GM12872 (cell line): Measurements from ENCODE around the gene PLA1A.

Source experiments
- TF ChIP-seq, protein P1 (sequence below): IDR thresholded peaks from 3 replicates; pipeline ENCODE4 v1.5.1; 2011; ENCODE audit warnings: low read depth, mild to moderate bottlenecking, low read length, moderate library complexity; ENCODE audit not compliant: insufficient read depth

Gene PLA1A

DNA sequence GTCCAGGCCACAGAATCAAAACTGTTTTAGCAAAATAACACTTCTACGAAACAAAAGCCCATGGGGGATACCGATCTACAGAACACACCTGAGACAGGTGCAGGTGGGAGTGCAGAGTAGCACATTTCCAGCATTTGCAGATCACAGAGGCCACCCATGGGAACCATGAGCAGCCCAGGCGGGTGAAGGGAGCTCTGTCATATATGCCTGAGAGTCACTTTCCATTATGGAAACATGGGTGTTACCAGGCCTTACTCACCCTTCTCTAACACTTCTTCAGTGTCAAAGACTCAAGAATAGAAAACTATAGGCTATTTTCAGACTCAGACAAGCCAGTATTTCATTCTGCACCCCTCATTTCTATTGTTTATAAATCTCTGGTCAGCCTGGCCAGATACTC is 3.5 kb downstream of the PLA1A start:
- TF ChIP-seq, protein P1, sequence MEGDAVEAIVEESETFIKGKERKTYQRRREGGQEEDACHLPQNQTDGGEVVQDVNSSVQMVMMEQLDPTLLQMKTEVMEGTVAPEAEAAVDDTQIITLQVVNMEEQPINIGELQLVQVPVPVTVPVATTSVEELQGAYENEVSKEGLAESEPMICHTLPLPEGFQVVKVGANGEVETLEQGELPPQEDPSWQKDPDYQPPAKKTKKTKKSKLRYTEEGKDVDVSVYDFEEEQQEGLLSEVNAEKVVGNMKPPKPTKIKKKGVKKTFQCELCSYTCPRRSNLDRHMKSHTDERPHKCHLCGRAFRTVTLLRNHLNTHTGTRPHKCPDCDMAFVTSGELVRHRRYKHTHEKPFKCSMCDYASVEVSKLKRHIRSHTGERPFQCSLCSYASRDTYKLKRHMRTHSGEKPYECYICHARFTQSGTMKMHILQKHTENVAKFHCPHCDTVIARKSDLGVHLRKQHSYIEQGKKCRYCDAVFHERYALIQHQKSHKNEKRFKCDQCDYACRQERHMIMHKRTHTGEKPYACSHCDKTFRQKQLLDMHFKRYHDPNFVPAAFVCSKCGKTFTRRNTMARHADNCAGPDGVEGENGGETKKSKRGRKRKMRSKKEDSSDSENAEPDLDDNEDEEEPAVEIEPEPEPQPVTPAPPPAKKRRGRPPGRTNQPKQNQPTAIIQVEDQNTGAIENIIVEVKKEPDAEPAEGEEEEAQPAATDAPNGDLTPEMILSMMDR = no peak

DNA sequence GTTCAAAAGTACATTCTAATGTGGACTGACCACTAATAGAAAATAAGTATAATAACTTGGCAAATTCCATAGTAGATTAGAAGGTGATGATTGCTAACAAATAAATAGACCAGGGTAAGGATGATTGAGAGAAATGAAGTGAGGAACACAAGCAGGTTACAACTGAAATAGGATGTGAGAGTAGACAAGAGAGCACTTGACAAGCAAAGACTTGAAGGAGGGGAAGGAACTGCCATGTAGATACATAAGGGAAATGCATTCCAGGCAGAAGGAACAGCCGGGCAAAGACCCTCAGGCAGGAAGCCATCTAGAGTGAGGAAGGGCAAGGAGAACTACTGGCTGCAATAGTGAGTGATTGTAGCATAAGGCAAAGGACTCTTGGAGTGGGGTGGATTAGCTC is 5.0 kb downstream of the PLA1A start:
- TF ChIP-seq, protein P1 = no peak

DNA sequence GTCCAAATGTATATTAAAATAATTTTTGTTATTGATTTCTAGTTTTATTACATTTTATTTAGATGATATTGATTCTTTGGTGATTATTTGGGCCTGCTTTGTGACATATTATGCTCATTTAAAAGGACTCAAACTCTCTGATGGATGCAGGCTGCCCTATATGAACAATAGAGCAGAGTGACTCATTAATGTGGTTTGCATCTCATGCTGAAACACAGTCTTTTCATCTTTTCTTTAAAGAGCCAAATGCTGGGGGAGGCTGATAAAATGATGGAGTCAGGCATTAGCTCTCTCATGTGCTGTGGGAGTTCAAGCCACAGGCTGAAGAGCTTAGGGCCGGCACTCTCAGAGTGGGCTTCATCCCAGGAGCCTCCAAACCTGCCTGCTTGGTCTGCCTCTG is 7.2 kb downstream of the PLA1A start:
- TF ChIP-seq, protein P1 = no peak

DNA sequence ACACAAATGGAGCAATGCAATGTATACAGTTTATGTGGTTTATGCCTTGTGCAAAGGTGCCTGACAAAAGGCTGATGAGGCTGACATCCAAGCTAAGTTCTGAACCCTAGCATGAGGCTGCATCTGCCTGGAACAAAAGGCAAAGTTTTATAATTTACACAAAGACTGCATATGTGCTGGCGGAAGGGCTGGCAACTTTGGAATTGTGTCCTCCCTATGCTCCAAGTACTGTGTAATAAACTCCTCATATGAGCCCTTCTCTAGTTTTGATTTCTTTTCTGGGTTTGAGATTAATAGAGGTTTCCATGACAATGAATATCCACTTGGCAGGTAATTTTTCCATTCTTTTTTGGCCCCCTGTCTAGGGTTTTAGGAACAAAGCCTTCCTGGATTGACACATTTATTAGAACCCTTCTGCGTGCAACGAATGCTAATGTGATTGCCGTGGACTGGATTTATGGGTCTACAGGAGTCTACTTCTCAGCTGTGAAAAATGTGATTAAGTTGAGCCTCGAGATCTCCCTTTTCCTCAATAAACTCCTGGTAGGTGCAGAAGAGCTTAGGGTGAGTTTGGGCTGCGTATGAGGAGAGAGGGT is 10.8 kb downstream of the PLA1A start:
- TF ChIP-seq, protein P1 = no peak

DNA sequence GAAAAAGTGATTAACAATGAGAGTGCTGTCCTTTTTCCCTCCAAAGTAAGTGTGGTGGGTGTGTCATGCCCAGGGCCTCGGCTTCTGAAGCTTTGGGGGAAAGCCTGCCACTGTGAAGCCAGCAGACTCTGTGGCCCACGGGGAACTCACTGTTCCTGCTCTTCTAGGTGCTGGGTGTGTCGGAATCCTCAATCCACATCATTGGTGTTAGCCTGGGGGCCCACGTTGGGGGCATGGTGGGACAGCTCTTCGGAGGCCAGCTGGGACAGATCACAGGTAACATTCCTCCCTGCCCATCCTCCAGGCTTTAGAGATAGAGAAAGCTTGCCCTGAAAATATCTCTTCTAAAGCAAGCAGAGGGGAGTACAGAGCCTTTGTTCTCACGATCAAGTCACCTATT is 11.6 kb downstream of the PLA1A start:
- TF ChIP-seq, protein P1 = no peak

DNA sequence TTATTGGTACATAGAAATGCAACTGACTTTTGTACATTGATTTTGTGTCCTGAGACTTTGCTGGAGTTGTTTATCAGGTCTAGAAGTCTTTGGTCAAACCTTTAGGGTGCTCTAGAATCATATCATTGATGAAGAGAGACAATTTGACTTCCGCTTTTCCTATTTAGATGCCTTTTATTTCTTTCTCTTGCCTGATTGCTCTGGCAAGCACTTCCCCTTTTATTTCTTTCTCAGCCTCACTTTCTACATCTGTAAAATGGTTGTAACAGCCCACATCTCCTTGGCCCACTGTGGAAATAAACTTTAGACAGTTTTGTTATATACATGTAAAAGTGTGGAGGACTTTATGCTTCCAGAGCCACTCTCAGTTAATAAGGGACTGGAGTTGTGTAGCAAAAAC is 14.0 kb downstream of the PLA1A start:
- TF ChIP-seq, protein P1 = no peak

DNA sequence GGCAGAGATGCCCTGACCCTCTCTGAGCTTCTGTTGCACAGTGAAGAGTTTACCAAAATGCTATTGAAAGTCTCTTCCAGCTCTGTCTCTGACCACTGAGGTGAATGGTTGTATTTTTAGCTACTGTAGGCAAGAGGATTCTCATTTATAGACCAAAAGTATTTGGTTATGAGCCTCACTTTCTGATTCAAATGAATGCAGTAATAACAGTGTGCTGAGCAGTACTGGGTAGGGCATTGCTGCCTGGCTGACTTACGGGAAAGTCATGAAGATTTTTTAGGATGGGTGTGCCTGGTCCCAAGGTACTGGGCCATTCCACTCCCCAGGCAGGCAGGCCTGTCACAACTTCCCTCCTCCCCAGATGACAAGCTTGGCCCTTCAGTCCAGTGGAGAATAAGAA is 15.5 kb downstream of the PLA1A start:
- TF ChIP-seq, protein P1 = no peak

DNA sequence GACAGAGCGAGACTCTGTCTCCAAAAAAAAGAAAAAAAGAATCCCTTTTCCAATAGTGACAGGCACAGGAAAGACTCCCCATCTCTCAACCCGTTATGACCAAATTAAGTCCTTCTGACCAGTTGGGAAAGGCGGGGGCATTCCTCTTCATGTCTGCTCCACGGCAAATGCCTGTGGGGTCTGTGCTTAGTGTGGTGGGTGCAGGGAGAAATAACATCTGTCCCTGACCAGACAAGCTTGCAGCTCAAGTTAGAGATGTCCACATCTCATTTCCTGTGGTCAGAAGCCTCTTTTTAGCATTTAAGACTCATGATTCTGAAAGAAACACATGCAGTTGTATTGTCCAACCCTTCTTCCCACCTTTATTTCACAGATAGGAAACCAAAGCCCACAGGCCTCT is 16.2 kb downstream of the PLA1A start:
- TF ChIP-seq, protein P1 = no peak
